Neural cell (in vitro differentiated cells): Measurements from ENCODE around the gene KLHDC9.

Experiments
- EZH2 ChIP-seq: fragments of 200-600, 300-800 bp; shearing (Covaris generic), sonication (generic); IDR thresholded peaks from 2 replicates; pipeline ENCODE4 v1.6.1; 2014; ENCODE audit warnings: antibody characterized with exemption, low read length, borderline replicate concordance, mild to moderate bottlenecking; ENCODE audit not compliant: insufficient read depth, poor library complexity, severe bottlenecking
- POLR2AphosphoS5 ChIP-seq: IDR thresholded peaks from 2 replicates; pipeline ENCODE4 v1.6.1; 2012
- RAD21 ChIP-seq: fragments of 450-650 bp; conservative IDR thresholded peaks from 2 replicates; pipeline ENCODE4 v1.6.1; 2014; ENCODE audit warnings: antibody characterized with exemption, mild to moderate bottlenecking, moderate library complexity
- TAF1 ChIP-seq: IDR thresholded peaks from 2 replicates; pipeline ENCODE4 v1.6.1; 2012; ENCODE audit warnings: low read depth
- TF ChIP-seq, protein P1 (sequence below): fragments of 450-650 bp; IDR thresholded peaks from 2 replicates; pipeline ENCODE4 v1.5.1; 2014; ENCODE audit warnings: antibody characterized with exemption, mild to moderate bottlenecking, moderate library complexity; ENCODE audit not compliant: poor library complexity, severe bottlenecking
- TF ChIP-seq, protein P2 (sequence below): IDR thresholded peaks from 2 replicates; pipeline ENCODE4 v1.6.1; 2012; ENCODE audit warnings: borderline replicate concordance

GRCh38 chr1:161139766-161140165 is 41.6 kb downstream of the KLHDC9 start:
- TF ChIP-seq, protein P1, sequence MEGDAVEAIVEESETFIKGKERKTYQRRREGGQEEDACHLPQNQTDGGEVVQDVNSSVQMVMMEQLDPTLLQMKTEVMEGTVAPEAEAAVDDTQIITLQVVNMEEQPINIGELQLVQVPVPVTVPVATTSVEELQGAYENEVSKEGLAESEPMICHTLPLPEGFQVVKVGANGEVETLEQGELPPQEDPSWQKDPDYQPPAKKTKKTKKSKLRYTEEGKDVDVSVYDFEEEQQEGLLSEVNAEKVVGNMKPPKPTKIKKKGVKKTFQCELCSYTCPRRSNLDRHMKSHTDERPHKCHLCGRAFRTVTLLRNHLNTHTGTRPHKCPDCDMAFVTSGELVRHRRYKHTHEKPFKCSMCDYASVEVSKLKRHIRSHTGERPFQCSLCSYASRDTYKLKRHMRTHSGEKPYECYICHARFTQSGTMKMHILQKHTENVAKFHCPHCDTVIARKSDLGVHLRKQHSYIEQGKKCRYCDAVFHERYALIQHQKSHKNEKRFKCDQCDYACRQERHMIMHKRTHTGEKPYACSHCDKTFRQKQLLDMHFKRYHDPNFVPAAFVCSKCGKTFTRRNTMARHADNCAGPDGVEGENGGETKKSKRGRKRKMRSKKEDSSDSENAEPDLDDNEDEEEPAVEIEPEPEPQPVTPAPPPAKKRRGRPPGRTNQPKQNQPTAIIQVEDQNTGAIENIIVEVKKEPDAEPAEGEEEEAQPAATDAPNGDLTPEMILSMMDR, result peak; percentile 60
- TF ChIP-seq EZH2, result no peak
- TF ChIP-seq RAD21, result peak; percentile 62
- TF ChIP-seq, protein P2, sequence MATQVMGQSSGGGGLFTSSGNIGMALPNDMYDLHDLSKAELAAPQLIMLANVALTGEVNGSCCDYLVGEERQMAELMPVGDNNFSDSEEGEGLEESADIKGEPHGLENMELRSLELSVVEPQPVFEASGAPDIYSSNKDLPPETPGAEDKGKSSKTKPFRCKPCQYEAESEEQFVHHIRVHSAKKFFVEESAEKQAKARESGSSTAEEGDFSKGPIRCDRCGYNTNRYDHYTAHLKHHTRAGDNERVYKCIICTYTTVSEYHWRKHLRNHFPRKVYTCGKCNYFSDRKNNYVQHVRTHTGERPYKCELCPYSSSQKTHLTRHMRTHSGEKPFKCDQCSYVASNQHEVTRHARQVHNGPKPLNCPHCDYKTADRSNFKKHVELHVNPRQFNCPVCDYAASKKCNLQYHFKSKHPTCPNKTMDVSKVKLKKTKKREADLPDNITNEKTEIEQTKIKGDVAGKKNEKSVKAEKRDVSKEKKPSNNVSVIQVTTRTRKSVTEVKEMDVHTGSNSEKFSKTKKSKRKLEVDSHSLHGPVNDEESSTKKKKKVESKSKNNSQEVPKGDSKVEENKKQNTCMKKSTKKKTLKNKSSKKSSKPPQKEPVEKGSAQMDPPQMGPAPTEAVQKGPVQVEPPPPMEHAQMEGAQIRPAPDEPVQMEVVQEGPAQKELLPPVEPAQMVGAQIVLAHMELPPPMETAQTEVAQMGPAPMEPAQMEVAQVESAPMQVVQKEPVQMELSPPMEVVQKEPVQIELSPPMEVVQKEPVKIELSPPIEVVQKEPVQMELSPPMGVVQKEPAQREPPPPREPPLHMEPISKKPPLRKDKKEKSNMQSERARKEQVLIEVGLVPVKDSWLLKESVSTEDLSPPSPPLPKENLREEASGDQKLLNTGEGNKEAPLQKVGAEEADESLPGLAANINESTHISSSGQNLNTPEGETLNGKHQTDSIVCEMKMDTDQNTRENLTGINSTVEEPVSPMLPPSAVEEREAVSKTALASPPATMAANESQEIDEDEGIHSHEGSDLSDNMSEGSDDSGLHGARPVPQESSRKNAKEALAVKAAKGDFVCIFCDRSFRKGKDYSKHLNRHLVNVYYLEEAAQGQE, result no peak
- TF ChIP-seq TAF1, result no peak
- no peak for TF ChIP-seq POLR2AphosphoS5
